AG10803 (cell line): ENCODE results near the gene ADAMTS14.

Experiments used
- DNase-seq: peaks from one replicate; pipeline ENCODE4 v3.0.0; 2010; ENCODE audit warnings: low read depth
- H3K4me3 ChIP-seq: 2 replicates; pipeline ENCODE4 v1.5.1; 2011; ENCODE audit warnings: mild to moderate bottlenecking, low read length, control low read depth
- CTCF ChIP-seq: conservative IDR thresholded peaks from 2 replicates; pipeline ENCODE4 v1.5.1; 2011; ENCODE audit warnings: mild to moderate bottlenecking, low read length, control low read depth, inconsistent platforms

The ADAMTS14 gene

GRCh38 chr10:70803775-70804420 is 131.6 kb downstream of the ADAMTS14 start:
- H3K4me3 ChIP-seq, result no peak overlapping the region
- DNase-seq, result no peak
- TF ChIP-seq CTCF, result no peak

GRCh38 chr10:70804421-70804808 is 132.1 kb downstream of the ADAMTS14 start:
- no peak for TF ChIP-seq CTCF
- DNase-seq, result peak; percentile 25
- H3K4me3 ChIP-seq, result no peak overlapping the region

GRCh38 chr10:70805619-70806215 is 133.4 kb downstream of the ADAMTS14 start:
- DNase-seq, result no peak
- no peak for TF ChIP-seq CTCF
- no peak overlapping the region for H3K4me3 ChIP-seq

GRCh38 chr10:70806841-70807240 is 134.5 kb downstream of the ADAMTS14 start:
- TF ChIP-seq CTCF, result no peak
- DNase-seq, result no peak
- H3K4me3 ChIP-seq, result no peak overlapping the region

GRCh38 chr10:70807556-70807955 is 135.2 kb downstream of the ADAMTS14 start:
- peak; percentile 43 for DNase-seq
- TF ChIP-seq CTCF, result no peak
- no peak overlapping the region for H3K4me3 ChIP-seq

- TF ChIP-seq CTCF, result no peak
- peak; percentile 35 for DNase-seq
Observed at GRCh38 chr10:70809011-70809611, 136.8 kb downstream of the ADAMTS14 start.

GRCh38 chr10:70809726-70810125 is 137.4 kb downstream of the ADAMTS14 start:
- DNase-seq, result peak; percentile 39
- no peak overlapping the region for H3K4me3 ChIP-seq
- TF ChIP-seq CTCF, result no peak

More at GRCh38 chr10:70809011-70809611, 136.8 kb downstream of the ADAMTS14 start:
- no peak overlapping the region for H3K4me3 ChIP-seq
